ENCODE data around the gene BRD1.
A peak's percentile ranks its signal among the peaks of the same experiment; 100 is the strongest.

The BRD1 gene

DNA sequence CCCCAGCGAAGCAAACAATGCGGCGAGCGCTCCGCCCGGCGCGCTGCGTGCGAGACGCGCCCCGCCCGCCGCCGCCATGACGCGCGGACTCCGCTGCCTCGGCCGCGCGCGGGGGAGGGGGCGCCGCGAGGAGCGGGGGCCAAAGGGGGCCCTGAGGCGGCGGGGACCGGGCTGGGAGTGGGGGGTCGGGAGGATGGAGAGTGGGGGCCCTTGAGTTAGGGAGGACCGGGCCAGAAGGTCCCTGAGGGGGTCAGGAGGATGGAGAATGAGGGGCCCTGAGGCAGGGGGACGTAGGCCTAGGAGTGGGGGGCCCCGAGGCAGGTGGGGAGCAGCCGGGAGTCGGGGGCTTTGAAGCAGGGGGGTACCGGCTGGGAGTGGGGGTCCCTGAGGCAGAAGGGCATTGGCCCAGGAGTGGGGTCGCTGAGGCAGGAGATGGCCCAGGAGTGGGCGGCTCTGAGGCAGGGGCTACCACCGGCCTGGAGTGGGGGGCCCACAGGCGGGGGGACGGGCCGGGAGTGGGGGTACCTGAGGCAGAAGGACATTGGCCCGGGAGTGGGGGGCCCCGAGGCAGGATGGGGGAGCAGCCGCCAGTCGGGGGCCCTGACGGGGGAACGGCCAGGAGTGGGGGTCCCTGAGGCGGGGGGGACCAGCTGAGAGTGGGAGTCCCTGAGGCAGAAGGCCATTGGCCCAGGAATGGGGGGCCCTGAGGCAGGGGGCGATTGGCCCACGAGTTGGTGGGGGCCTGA lies at the start of gene BRD1:
Gene BRD1, minus strand, starts transcription at position 21 of the 746 bp plus-strand sequence. CDS start 3,556 bp downstream, outside the sequence.
- Histone ChIP-seq H3K4me3 (ENCODE audit: low read length) (peak within 1 kb of the TSS; percentile 89), H3K79me2 (ENCODE audit: control insufficient read depth, low read length) (peaks cover 48% of the 10 kb centered on the region), H3K27ac (ENCODE audit: low read depth, low read length) (peak within 1 kb of the TSS; percentile 45), H4K20me1 (ENCODE audit: control insufficient read depth, insufficient read depth, low read depth, low read length) (peaks cover 28% of the 10 kb centered on the region), H3K9me3 (ENCODE audit: control insufficient read depth, insufficient read depth, low read length) (no peaks in the 10 kb centered on the region), H3F3A (ENCODE audit: control insufficient read depth, insufficient read depth) (peaks cover 10% of the 10 kb centered on the region; the same call in 1 of the 2 replicates), H3K4me1 (ENCODE audit: control insufficient read depth, low read length) (peaks cover 40% of the 10 kb centered on the region), H3K9me2 (replicated peaks; ENCODE audit: control insufficient read depth, low read length) (no peaks in the 10 kb centered on the region), H3K36me3 (ENCODE audit: control insufficient read depth, low read length) (peaks cover 38% of the 10 kb centered on the region), H3K4me2 (ENCODE audit: low read length) (peak within 1 kb of the TSS; percentile 94), H3K27me3 (ENCODE audit: control insufficient read depth, low read length) (peaks cover 25% of the 10 kb centered on the region)
- no peak for TF ChIP-seq EZH2phosphoT487 (IDR thresholded peaks at IDR 0.05; ENCODE audit: borderline replicate concordance, low read length)
- TF ChIP-seq, protein P1, sequence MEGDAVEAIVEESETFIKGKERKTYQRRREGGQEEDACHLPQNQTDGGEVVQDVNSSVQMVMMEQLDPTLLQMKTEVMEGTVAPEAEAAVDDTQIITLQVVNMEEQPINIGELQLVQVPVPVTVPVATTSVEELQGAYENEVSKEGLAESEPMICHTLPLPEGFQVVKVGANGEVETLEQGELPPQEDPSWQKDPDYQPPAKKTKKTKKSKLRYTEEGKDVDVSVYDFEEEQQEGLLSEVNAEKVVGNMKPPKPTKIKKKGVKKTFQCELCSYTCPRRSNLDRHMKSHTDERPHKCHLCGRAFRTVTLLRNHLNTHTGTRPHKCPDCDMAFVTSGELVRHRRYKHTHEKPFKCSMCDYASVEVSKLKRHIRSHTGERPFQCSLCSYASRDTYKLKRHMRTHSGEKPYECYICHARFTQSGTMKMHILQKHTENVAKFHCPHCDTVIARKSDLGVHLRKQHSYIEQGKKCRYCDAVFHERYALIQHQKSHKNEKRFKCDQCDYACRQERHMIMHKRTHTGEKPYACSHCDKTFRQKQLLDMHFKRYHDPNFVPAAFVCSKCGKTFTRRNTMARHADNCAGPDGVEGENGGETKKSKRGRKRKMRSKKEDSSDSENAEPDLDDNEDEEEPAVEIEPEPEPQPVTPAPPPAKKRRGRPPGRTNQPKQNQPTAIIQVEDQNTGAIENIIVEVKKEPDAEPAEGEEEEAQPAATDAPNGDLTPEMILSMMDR (IDR thresholded peaks at IDR 0.05; ENCODE audit: low read depth, low read length, poor library complexity, severe bottlenecking) = no peak

DNA sequence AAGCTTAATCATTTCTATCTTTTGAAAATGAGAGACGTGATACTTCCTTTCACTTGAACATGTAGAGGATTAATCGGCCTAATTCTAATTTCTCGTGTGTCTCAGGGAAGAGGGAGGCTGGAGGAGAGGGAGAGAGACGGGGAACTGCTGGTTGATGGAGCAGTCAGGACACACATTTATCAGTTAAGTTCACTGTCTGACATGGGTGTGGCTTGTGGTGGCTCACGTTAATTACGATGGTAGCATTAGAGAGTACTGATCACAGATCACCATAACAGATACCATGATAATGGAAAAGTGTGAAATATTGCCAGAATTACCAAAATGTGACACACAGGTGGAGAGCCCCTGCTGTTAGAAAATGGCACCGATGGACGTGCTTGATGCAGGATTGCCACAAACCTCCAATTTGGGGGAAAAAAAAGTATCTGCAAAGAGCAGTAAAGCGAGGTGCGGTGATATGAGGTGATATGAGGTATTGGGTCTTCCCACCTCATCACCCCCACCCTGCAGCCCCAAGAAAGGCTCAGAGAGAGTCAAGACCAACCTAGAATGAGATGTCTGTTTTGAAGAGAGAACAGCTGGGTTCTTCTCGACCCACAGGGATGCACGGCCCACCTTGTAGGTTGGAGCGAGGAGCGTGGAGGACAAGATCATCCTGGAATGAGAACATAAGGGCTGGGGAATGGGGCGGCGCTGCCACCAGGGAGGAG lies 45.7 kb upstream of the BRD1 start:
- H3K9me2 ChIP-seq (replicated peaks; ENCODE audit: control insufficient read depth, low read length) = no peaks in the 10 kb centered on the region
- no peak overlapping the region for H3K27ac ChIP-seq (ENCODE audit: low read depth, low read length)
- peaks cover 97% of the 10 kb centered on the region for H3K79me2 ChIP-seq (ENCODE audit: control insufficient read depth, low read length)
- peaks cover 29% of the 10 kb centered on the region for H3K36me3 ChIP-seq (ENCODE audit: control insufficient read depth, low read length)
- H3F3A ChIP-seq (ENCODE audit: control insufficient read depth, insufficient read depth) = no peaks in the 10 kb centered on the region
- H4K20me1 ChIP-seq (ENCODE audit: control insufficient read depth, insufficient read depth, low read depth, low read length) = peaks cover 5% of the 10 kb centered on the region; the same call in 1 of the 2 replicates
- no peak overlapping the region for H3K4me3 ChIP-seq (ENCODE audit: low read length)
- TF ChIP-seq EZH2phosphoT487 (IDR thresholded peaks at IDR 0.05; ENCODE audit: borderline replicate concordance, low read length) = no peak
- TF ChIP-seq, protein P1 (IDR thresholded peaks at IDR 0.05; ENCODE audit: low read depth, low read length, poor library complexity, severe bottlenecking) = no peak
- no peaks in the 10 kb centered on the region for H3K27me3 ChIP-seq (ENCODE audit: control insufficient read depth, low read length)
- H3K9me3 ChIP-seq (ENCODE audit: control insufficient read depth, insufficient read depth, low read length) = no peaks in the 10 kb centered on the region
- H3K4me2 ChIP-seq (ENCODE audit: low read length) = no peak overlapping the region
- H3K4me1 ChIP-seq (ENCODE audit: control insufficient read depth, low read length) = no peaks in the 10 kb centered on the region

DNA sequence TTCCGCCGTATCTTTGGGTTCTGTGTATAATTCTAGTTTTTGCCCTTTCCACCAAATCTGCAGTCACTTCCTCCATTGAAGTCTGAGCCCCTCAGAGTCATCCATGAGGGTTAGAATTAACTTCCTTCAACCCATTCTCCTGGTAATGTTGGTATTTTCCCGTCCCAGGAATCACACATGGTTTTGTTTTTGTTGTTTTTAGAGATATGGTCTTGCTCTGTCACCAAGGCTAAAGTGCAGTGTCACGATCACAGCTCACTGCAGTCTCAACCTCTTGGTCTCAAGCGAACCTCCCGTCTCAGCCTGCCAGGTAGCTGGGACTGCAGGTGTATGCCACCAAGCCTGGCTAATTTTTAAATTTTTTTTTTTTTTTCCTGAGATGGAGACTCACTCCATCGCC lies 44.7 kb upstream of the BRD1 start:
- Histone ChIP-seq H4K20me1 (ENCODE audit: control insufficient read depth, insufficient read depth, low read depth, low read length) (peaks cover 7% of the 10 kb centered on the region; the same call in 1 of the 2 replicates), H3K4me1 (ENCODE audit: control insufficient read depth, low read length) (no peaks in the 10 kb centered on the region), H3K27ac (ENCODE audit: low read depth, low read length) (no peak overlapping the region), H3K9me2 (replicated peaks; ENCODE audit: control insufficient read depth, low read length) (no peaks in the 10 kb centered on the region), H3K27me3 (ENCODE audit: control insufficient read depth, low read length) (no peaks in the 10 kb centered on the region), H3K4me3 (ENCODE audit: low read length) (no peak overlapping the region), H3K9me3 (ENCODE audit: control insufficient read depth, insufficient read depth, low read length) (no peaks in the 10 kb centered on the region), H3F3A (ENCODE audit: control insufficient read depth, insufficient read depth) (no peaks in the 10 kb centered on the region), H3K4me2 (ENCODE audit: low read length) (no peak overlapping the region), H3K36me3 (ENCODE audit: control insufficient read depth, low read length) (peaks cover 34% of the 10 kb centered on the region), H3K79me2 (ENCODE audit: control insufficient read depth, low read length) (peaks cover 97% of the 10 kb centered on the region)
- TF ChIP-seq EZH2phosphoT487 (IDR thresholded peaks at IDR 0.05; ENCODE audit: borderline replicate concordance, low read length) = no peak
- TF ChIP-seq, protein P1 (IDR thresholded peaks at IDR 0.05; ENCODE audit: low read depth, low read length, poor library complexity, severe bottlenecking) = no peak

Data from DOHH2 (cell line).